GM18505 (cell line): ENCODE results near the gene LINGO1.

Experiments used
- ATAC-seq: cut with Tn5 transposase; IDR thresholded peaks from one replicate; pipeline ENCODE4 v1.9.1; 2021; ENCODE audit not compliant: unreplicated experiment
- POLR2A ChIP-seq: IDR thresholded peaks from 4 replicates; pipeline ENCODE4 v1.6.1; 2011; ENCODE audit warnings: borderline replicate concordance; ENCODE audit not compliant: insufficient read depth, insufficient read length; ENCODE audit errors: extremely low read depth

LINGO1 gene, protein sequence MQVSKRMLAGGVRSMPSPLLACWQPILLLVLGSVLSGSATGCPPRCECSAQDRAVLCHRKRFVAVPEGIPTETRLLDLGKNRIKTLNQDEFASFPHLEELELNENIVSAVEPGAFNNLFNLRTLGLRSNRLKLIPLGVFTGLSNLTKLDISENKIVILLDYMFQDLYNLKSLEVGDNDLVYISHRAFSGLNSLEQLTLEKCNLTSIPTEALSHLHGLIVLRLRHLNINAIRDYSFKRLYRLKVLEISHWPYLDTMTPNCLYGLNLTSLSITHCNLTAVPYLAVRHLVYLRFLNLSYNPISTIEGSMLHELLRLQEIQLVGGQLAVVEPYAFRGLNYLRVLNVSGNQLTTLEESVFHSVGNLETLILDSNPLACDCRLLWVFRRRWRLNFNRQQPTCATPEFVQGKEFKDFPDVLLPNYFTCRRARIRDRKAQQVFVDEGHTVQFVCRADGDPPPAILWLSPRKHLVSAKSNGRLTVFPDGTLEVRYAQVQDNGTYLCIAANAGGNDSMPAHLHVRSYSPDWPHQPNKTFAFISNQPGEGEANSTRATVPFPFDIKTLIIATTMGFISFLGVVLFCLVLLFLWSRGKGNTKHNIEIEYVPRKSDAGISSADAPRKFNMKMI

DNA sequence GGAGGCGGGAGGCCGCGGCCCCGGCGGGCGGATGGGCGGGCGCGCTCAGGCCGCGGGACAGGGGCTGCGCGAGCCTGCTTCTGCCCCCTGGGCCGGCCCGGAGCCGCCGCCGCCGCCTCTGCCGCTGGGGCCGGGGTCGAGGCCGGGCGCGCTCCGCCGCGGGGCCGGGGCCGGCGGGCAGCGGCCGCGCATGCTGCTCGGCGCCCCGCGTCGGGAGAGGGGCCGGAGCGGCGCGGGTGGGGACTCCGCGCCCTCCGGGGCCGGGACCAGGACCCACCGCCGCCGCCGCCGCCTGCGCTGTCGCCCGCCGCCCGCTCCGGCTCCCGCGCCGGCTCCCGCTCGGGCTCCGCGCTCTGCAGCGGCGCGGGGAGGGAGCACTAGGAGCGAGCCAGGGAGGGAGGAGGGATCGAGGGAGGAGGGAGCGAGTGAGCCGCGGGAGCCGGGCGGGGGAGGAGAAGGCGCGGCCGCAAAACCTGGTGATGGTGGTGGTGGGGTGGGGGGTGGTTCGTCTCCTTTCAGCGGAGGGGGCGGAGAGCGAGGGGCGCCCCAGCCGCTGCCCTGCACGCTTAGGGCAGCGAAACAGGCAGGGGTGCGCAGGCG, at the start of gene LINGO1:
Gene LINGO1, minus strand, starts transcription at position 379 of the 600 bp plus-strand sequence. CDS start 597 bp downstream, outside the sequence.
- no peak for TF ChIP-seq POLR2A
- ATAC-seq: no peak

DNA sequence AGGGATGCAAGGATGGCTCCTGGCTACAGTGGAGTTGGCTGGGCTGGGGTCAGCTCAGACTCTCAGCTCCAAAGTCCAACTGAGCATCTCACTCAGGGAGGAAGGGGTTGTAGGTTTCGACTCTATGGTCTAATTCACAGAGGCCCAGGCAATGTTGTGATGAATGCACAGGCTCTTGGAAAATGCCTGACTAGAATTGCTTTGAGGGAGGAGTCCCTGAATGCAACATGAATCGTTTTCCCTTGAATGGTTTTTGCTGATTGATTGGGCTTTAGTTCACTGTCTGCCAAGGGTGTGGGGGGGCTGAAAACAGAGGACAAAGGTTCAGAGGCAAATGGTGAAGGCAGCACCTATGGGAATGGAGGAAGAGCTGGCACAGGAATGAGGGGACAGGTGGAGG, 48.6 kb upstream of the LINGO1 start:
- no peak for ATAC-seq
- TF ChIP-seq POLR2A: no peak

DNA sequence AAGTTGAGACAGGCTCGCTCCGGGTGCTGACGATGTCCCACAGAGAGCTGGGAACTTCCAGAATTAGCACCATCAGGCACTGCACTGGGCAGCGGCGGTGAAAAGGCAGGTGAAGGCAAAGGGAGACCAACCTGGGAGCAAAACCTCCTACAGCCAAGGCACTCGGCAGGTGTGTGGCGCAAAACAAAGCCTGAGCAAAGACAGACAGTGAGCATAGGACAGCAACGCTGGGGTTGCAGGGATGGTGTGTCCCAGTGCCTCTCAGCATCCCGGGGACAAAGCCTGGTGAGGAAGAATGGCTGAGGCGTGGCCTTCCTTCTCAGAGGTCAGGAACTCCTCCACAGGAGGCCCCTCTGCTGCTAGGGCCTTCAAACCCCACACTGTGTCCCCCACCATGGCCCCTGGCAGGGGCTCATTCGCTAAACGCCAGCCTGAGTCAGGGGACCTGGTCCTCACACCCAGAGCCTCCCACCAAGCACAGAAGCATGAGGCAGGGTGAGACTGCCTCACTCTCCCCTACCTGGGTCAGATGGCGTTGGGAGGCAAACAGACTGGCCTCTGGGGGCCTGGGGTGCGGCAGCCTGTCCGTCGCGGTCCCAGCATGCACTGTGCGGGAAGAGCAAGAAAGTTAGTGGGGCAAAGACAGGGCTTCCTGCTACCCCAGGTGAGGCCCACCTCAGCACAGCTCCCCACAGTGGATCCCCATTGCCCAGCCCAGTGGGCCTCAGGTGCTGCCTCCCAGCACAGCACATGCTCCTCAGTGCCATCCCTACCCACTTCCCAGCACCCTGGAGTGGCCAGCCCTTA, 44.1 kb upstream of the LINGO1 start:
- no peak for ATAC-seq
- no peak for TF ChIP-seq POLR2A

DNA sequence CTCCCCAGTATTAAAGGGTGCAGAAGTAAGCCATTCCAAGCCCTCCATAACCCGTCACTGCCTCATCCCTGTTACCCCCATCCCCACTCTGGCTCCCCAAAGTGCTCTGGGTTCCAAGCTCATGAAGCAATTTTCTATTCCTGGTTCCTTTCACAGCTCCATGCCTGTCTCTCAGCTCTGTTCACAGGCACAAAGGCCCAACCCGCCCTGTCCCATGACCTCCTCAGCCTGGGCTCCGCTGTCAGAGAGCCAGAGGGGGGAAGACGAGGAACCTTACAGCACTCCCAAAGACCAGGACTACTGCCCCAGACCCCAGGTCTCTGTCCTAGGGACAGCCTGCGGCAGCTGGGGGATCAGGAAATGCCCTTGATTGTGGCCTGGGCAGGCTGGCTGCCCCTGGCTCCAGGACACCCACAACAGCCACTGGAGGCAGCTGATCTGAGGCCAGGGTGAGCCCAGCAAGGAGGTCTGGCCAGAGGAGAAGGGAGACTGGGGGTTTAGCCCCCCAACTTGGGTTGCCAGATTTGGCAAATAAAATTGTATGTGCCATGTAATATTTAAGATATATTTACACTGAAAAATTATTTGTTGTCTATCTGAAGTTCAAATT, 43.2 kb upstream of the LINGO1 start:
- no peak for TF ChIP-seq POLR2A
- ATAC-seq: no peak

DNA sequence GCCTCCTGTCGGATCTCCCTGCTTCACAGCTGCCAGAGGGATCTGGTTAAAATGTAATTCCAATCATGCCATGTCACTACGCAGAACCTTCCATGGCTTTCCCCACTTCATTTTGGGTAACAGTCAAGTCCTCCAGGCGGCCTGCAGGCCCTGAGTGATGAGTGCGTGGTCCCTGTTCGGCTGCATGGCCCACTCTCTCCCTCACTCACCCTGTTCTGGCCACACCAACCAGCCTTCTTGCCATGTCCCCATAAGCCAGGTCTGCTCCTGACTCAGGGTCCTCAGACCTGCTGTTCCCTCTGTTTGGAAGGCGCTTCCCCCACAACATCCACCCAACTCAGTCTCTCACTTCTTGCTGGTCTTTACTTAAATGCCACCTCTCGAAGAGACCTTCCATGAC, 41.6 kb upstream of the LINGO1 start:
- no peak for ATAC-seq
- TF ChIP-seq POLR2A: no peak

DNA sequence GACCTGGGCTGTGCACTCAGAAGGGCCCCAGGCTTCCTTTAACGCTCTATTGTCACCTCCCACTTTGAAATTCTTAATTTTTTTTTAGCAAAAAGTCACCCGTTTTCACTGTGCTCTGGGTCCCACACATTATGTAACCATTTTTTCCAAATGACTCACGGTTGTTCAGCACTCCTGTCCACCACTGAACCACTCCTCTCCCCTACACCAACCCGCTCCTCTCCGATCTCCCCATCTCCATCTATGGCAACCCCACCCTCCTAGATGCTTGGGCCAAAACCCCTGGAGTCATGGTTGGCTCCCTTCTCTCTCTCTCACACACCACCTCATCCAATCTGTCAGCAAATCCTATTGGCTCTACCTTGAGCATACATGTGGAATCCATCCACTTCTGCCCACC, 41.2 kb upstream of the LINGO1 start:
- TF ChIP-seq POLR2A: no peak
- no peak for ATAC-seq

DNA sequence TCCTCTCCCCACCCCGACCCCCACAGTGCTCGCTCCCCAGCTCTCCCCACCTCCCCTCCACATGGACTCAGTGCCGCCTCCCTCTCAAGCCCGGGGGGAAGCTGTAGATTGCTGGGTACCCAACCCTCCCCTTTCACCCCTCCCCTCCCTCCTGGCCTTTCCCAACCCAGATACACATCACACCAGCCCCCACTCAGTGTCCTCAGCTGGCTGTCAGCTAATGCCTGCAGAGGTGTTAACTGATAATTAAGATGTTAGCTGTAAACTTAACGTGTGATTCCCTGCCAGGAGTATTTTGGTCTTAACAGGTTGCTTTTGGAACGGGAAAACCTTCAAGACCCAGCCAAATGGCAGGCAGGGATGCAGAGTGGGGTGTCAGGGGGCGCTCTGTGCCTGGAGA, 39.4 kb upstream of the LINGO1 start:
- no peak for TF ChIP-seq POLR2A
- ATAC-seq: no peak

DNA sequence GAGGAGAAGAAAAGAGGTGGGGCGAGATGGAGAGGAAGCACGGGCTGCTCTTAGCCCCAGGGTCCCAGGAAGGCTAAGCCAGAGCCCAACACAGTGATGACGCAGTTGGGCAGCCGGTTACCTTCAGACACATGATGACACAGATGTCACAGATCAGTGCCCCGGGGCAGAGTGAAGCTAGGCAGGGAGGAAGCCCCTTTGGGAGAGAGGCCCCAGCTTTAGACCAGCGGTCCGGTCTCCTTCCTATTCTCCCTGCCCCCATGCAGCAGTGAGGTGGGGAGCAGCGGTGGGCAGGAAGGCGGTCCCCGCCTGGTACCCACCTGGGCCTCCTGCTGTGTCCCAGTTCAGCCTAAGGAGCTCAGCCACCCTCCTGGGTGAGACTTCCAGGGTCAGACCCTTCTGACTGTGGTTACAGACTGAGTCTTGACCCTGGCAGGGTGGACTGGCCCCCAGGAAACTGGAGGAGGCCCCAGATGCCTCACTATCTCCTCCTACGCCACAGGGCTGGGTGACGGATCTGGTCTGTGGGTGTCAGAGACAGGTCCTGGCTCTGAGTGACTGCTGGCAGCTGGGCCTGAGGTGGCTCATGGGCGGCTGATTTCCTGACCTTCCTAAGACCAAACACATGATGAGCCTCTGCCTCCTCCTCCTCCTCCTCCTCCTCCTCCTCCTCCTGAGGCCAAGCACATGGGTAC, 38.8 kb upstream of the LINGO1 start:
- no peak for TF ChIP-seq POLR2A
- no peak for ATAC-seq

DNA sequence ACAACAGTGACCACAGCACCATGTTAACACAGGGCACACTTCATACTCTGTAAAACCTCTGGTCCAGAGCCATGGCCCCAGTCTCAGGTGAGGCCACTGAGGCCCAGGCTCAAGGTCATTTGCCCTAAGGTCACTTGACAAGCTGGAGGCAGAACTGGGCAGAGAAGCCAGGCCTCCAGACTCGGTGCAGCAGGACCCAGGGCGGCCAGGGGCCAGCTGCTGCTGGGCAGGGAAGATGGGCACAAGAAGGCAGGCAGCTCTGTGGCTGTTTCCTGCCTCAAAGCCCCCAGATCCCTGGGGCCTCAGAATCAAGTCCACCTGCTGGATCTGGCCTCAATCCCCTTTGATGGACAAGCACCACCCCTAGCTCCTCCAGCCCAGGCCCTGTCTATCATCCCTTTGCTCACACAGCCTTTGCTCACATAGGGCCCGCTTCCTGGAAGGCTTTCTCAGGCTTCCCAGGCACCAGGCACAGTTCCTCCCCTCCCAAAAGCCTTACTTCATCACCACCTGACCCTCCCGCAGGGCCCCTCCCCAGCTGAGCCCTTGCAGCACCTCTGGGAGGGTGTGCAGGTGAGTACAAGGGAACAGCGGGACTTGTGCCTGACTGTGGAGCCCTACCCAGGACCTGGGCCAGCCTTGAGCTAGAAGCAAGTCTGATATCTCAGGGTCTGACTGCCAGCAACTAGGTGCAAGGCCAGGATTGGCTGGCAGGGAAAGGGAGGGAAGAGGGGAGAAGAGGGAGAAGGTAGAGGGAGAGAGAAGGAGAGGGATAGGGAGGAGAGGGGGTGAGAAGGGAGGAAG, 38.0 kb upstream of the LINGO1 start:
- ATAC-seq: no peak
- no peak for TF ChIP-seq POLR2A

DNA sequence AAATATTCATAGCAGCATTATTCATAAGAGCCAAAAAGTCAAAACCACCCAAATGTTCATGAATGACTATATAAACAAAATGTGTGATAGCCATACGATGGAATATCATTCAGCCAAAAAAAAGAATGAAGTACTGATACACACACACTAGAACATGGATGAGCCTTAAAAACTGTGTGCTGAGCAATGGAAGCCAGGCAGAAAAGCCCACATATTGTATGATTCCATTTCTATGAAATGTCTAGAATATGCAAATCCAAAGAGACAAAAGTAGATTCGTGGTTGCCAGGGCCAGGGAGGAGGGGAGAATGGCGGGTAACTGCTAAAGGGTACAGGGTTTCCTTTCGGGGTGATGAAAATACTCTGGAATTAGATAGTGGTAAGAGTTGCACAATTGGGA, 37.2 kb upstream of the LINGO1 start:
- no peak for TF ChIP-seq POLR2A
- ATAC-seq: no peak

DNA sequence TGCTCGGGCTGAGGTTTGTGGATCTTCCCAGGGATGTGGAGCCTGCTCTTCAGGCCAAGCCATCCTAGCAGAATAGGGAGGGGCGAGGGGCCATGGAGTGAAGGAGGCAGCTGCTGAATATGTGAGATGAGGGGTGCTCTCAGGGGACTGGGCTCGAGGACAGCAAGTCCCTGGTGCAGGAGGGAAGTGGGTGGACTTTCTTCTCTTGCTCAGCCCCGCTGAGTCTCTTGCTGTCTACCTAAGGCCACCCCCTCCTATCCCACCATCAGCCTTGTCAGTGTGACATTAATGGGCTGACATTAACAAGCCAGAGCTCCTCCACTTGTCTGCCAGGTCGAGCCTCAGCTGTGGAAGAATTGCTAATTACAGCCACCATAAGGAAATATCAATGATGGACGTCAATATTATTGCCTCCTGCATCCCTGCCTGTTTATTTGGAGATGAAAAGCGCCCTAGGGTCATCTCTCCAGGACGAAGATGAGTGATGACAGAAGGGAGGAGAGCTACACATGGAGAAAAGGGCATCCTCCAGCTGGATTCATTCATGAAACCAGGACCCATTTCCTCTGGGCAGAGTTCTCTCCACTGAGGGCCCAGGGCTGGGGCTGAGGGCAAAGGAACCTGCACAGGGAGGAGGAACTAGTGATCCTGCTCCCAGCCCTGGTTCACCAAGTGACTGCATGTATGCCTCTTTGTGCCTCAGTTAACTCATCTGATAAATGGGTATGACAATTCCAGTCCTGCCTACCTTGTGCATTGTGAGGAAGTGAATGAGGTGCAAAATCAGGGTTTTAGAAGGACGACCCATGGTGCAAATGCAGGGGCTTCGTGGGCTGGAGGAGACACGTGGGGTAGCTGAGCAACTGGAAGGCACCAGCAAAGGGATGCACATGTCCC, 34.9 kb upstream of the LINGO1 start:
- no peak for TF ChIP-seq POLR2A
- no peak for ATAC-seq
